Fibroblast of mammary gland (primary cell): ENCODE results near the gene ARHGAP15.

ENCODE experiments used
- DNase-seq: peaks from one replicate; pipeline ENCODE4 v3.0.0-alpha.2; 2010; ENCODE audit warnings: low read depth
- H3K4me3 ChIP-seq: 2 replicates; pipeline ENCODE4 v1.5.1; 2011; ENCODE audit warnings: low read depth, mild to moderate bottlenecking, low read length, moderate library complexity; ENCODE audit not compliant: control insufficient read depth
- TF ChIP-seq, protein P1 (sequence below): conservative IDR thresholded peaks from 2 replicates; pipeline ENCODE4 v1.5.1; 2011; ENCODE audit warnings: low read depth, low read length, inconsistent platforms; ENCODE audit not compliant: control insufficient read depth, insufficient read depth

The ARHGAP15 gene

DNA sequence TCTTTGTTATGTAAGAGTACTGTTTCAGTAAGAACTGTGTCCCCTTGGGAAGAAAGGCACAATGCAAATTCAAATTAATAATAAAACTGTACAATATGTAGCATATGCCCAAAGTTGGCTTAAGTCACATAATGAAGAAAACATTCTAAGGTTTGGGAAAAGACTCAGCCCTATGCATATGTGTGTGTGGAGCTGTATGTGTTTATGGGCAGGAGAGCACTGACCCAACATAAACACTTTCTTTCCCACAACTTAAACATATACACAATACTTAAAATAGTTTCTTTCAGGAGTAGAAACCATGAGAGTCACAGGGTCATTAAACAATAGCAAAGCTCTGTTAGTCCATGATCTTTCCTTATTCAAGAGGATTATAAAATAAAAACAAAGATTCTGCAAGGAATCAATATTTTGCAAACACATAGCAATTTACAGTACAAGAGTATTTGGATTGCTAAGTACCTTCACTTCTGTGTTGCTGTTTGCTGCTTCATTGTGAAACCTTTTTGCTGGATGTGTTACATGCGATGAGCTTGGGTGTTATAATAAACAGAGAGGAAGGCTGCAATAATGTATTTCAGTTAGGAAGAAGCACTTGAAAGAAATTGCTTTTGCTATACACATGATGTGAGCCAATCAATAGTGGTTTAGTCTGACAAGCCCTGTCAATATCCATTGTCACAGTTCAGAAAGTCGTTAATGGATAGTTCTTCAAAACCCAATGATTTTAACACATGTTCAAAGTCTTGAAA lies 347.3 kb downstream of the ARHGAP15 start:
- no peak overlapping the region for H3K4me3 ChIP-seq
- DNase-seq = no peak
- TF ChIP-seq, protein P1, sequence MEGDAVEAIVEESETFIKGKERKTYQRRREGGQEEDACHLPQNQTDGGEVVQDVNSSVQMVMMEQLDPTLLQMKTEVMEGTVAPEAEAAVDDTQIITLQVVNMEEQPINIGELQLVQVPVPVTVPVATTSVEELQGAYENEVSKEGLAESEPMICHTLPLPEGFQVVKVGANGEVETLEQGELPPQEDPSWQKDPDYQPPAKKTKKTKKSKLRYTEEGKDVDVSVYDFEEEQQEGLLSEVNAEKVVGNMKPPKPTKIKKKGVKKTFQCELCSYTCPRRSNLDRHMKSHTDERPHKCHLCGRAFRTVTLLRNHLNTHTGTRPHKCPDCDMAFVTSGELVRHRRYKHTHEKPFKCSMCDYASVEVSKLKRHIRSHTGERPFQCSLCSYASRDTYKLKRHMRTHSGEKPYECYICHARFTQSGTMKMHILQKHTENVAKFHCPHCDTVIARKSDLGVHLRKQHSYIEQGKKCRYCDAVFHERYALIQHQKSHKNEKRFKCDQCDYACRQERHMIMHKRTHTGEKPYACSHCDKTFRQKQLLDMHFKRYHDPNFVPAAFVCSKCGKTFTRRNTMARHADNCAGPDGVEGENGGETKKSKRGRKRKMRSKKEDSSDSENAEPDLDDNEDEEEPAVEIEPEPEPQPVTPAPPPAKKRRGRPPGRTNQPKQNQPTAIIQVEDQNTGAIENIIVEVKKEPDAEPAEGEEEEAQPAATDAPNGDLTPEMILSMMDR = no peak

DNA sequence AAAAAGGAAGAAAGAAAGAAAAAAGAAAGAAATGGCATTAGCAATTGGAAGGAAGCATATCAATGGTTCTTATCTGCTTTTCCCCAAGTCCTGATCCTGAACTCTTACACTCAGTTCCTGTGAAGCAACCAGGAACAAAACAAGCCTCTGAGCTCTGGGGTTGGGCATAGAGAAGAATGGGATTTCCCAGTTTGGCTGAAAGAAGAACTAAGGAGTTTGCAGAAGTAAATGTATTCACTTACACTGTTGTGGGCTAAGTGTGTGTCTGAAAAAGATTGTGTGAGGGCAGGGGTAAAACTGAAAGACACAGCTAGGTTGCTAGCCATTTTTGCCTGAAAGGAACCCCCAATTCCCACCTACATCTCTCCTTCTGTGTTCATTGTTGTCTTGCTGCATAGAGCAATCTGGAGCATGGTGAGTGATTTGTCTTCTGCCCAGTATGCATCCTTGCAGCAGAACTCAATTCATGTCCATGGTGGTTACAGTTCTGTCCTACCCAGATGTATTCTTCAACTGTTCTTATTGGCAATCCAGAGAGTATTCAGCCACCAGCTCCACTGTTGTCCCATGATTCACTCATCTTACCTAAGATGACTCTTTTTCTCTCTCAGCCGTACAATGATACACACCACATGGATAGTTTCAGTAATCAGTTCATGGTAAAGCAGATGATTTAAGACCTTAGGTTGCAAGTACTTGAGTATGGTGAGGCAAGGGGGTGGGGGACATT lies 348.7 kb downstream of the ARHGAP15 start:
- TF ChIP-seq, protein P1 = no peak
- H3K4me3 ChIP-seq = no peak overlapping the region
- no peak for DNase-seq

DNA sequence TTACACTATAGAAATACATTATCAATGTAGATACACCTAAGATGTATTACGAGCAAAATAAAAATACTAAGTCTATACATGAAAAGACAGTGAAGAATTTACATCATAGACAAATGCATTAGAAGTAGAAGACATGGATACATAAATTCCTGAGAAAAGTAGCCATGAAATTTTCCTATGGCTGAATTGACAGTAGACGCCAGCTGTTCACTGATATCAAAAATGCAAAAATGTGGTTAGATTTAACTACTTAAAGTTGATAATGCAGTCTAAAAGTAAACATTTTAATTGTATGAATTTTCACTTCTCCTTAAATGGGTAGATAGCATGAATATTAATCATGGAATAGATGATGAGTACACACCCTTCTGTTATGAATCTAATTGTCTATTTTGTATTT lies 350.9 kb downstream of the ARHGAP15 start:
- TF ChIP-seq, protein P1 = no peak
- H3K4me3 ChIP-seq = no peak overlapping the region
- DNase-seq = no peak

DNA sequence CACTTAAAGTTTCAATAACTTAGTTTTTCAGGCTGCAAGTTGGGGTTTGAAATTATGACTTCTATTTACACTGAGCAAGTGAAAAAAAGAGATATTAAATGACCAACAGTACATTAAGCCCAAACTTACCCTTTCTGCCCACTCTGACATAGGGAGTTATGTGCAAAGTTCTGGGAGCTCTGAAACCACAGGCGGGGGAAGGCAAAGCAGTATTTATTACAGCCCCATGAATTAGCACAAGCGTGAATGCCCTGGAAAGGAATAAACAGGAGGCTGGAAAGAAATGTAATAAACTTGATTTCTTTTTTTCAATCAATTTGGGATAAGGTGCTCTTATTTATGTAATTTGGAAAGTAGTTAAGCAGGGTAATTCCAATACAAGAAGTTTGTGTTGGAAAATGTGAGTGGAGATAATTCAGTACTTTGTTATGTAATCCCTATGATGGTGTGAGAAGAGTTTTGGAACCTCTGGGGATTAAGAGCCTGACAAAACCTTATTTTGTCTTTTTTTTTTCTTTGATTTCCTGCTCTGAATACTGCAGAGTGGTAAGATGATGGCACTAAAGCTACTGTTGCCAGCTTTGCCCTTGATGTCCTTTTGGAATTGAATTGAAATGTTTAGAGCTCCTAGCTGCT lies 351.5 kb downstream of the ARHGAP15 start:
- TF ChIP-seq, protein P1 = no peak
- no peak for DNase-seq
- H3K4me3 ChIP-seq = no peak overlapping the region

DNA sequence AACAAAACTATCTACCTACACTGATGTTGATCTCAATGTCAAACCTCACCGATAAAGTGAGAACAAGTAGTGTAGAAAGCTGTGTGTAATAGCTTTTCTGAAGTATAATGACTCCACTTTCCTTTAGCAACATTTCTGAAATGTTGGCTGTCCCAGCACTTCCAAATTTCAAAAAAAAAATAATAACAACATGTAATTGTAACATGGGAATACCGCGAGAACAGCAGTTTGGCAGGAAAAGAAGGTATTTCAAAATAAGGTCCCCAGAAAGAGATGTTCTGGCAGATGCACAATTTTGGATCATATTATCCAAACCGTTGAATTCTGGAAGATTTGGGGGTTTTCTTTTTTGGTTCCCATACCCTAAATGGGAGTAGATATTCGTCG lies 352.0 kb downstream of the ARHGAP15 start:
- peak; percentile 10 for DNase-seq
- TF ChIP-seq, protein P1 = no peak
- no peak overlapping the region for H3K4me3 ChIP-seq

DNA sequence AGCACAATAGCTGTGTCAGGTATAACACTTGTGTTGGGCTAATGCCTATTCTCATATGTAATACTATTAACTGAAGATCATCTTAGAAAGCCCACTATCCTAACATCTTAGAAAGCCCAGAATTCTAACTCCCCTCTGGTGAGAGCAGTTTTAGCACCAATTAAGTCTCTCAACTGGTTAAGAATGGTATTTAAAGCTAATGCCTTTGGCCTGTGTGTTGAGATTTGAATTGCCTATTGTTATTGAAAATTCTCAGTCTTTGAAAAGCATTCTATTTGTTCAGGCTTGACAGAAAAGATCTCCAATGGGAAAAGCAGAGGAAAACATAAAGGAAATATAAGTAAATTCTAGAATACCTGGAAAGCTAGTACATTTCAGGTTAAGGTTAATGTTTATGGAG lies 352.5 kb downstream of the ARHGAP15 start:
- no peak overlapping the region for H3K4me3 ChIP-seq
- no peak for DNase-seq
- TF ChIP-seq, protein P1 = no peak
